B cell (primary cell): ENCODE results near the gene SLC9A3.

Source experiments
- CTCF ChIP-seq: fragments of 200-600 bp; IDR thresholded peaks from one replicate; pipeline ENCODE4 v1.8.0; 2022; ENCODE audit warnings: antibody characterized with exemption, mild to moderate bottlenecking
- EZH2 ChIP-seq: IDR thresholded peaks from 2 replicates; pipeline ENCODE4 v1.6.1; 2012; ENCODE audit warnings: borderline replicate concordance, low read depth, mild to moderate bottlenecking, moderate library complexity, low read length; ENCODE audit not compliant: insufficient read depth, poor library complexity, severe bottlenecking

GRCh38 chr5:421287-421880, 102.9 kb downstream of the SLC9A3 start:
- TF ChIP-seq CTCF (no peak), EZH2 (no peak)
